GM12892 (cell line): ENCODE results near the gene TBL2.

Source experiments
- POLR2A ChIP-seq: IDR thresholded peaks from 2 replicates; pipeline ENCODE4 v1.6.1; 2011; ENCODE audit warnings: low read depth, low read length, control low read depth
- POLR2AphosphoS5 ChIP-seq: IDR thresholded peaks from 2 replicates; pipeline ENCODE4 v1.6.1; 2011; ENCODE audit warnings: low read depth, low read length, control low read depth

DNA sequence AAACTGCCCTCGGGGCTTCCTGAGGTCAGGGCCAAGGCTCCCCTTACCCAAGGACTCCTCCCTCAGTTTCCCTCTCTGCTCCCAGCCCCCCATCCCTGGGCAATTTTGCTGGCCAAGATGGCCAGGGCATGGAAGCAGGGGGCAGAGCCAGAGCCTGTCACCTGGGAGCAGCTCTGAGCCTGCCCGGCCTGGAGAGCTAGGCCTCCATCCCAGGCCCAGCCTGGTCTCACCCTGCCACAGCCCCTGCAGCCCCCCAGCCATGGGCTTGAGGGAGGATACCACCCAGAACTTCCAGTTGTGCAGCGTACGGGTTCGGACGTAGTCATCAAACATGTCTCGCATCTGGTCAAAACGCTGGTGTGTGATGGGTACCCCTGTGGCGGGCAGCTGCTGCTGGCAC is 17.0 kb upstream of the TBL2 start:
- TF ChIP-seq POLR2A = no peak
- TF ChIP-seq POLR2AphosphoS5 = no peak
